Activated naive CD4-positive, alpha-beta T cell treated with anti-CD3 and anti-CD28 coated beads, Interleukin-2, amount 50 U/mL, for 72 hours (primary cell): ENCODE results near the gene RGS12. TPM values are rescaled to one million over a fixed set of nuclear protein-coding genes. Genes with fewer than 3 reads are reported as not detected.
A peak's percentile ranks its signal among the peaks of the same experiment; 100 is the strongest.
"Not testable (repeated sequence)": the region's sequence is repeated elsewhere in the genome, so short reads cannot be mapped to it uniquely, and the experiment has no call there.

Experiments
- ATAC-seq, 2 donors: fragments of 150-1000 bp; cut with Tn5 transposase; 2 replicates each; pipeline ENCODE4 v1.10.0; 2021; ENCODE audit warnings: mild to moderate bottlenecking in 2 of 2, moderate library complexity in 2 of 2
- DNase-seq, 2 donors: peaks; one replicate each; pipeline ENCODE4 v3.0.0; 2021 to 2022; ENCODE audit warnings: low spot score in 2 of 2
- H3K27ac Mint-ChIP-seq, 2 donors: one replicate each; pipeline ENCODE4 v1.8.0; 2022; ENCODE audit warnings: mild to moderate bottlenecking in 2 of 2, mixed read lengths in 2 of 2
- H3K36me3 Mint-ChIP-seq, 2 donors: one replicate each; pipeline ENCODE4 v1.8.0; 2022; ENCODE audit warnings: mixed read lengths in 2 of 2
- H3K9me3 Mint-ChIP-seq, 2 donors: one replicate each; pipeline ENCODE4 v1.8.0; 2022; ENCODE audit warnings: mixed read lengths in 2 of 2
- total RNA-seq, 2 donors: library from RNA; stranded (reverse); gene quantifications; one replicate each; pipeline ENCODE4 v1.2.3, GENCODE V29; 2022

Gene RGS12
- total RNA-seq, 2 donors from 2014 or later = 5.3 to 15.6 TPM

- not testable (repeated sequence) for H3K9me3 Mint-ChIP-seq, ATAC-seq, H3K36me3 Mint-ChIP-seq
- peak overlapping the region in 1 of 2 donors; percentile 19 for H3K27ac Mint-ChIP-seq
- DNase-seq = peak in 1 of 2 donors; percentile 28
Observed at GRCh38 chr4:3300882-3301281, 8.1 kb downstream of the RGS12 start.

- ATAC-seq (peak in 1 of 2 donors; percentile 22), DNase-seq (peak in 1 of 2 donors; percentile 39)
- Mint-ChIP-seq H3K36me3 (peaks cover 0 to 7% of the 10 kb centered on the region in 2 donors), H3K9me3 (peaks cover 0 to 10% of the 10 kb centered on the region in 2 donors), H3K27ac (peak overlapping the region; percentile 61 to 74)
Observed at GRCh38 chr4:3301450-3302172, 8.8 kb downstream of the RGS12 start.

GRCh38 chr4:3302173-3302785, 9.5 kb downstream of the RGS12 start:
- H3K27ac Mint-ChIP-seq = peak overlapping the region; percentile 58 to 74

GRCh38 chr4:3302786-3303564, 10.2 kb downstream of the RGS12 start:
- ATAC-seq (peak; percentile 4 to 5), DNase-seq (peak in 1 of 2 donors; percentile 53)
- peaks cover 0 to 5% of the 10 kb centered on the region in 2 donors for H3K36me3 Mint-ChIP-seq
- peaks cover 0 to 4% of the 10 kb centered on the region in 2 donors for H3K9me3 Mint-ChIP-seq
- H3K27ac Mint-ChIP-seq = peak overlapping the region; percentile 58 to 74

More at GRCh38 chr4:3302173-3302785, 9.5 kb downstream of the RGS12 start:
- Mint-ChIP-seq H3K9me3 (peaks cover 0 to 10% of the 10 kb centered on the region in 2 donors), H3K36me3 (peaks cover 0 to 7% of the 10 kb centered on the region in 2 donors)
- peak; percentile 60 to 74 for DNase-seq
- ATAC-seq = peak; percentile 88 to 93

- H3K36me3 Mint-ChIP-seq = no peaks in the 10 kb centered on the region
- DNase-seq (no peak), ATAC-seq (no peak)
- peak overlapping the region in 1 of 2 donors; percentile 74 for H3K27ac Mint-ChIP-seq
- H3K9me3 Mint-ChIP-seq = no peaks in the 10 kb centered on the region
Observed at GRCh38 chr4:3303565-3303824, 10.7 kb downstream of the RGS12 start.

- H3K27ac Mint-ChIP-seq = no peak overlapping the region
Observed at GRCh38 chr4:3303923-3304710, 11.3 kb downstream of the RGS12 start.

GRCh38 chr4:3304831-3305609, 12.2 kb downstream of the RGS12 start:
- Mint-ChIP-seq H3K36me3 (no peaks in the 10 kb centered on the region), H3K9me3 (no peaks in the 10 kb centered on the region), H3K27ac (no peak overlapping the region)
- no peak for ATAC-seq
- peak in 1 of 2 donors; percentile 42 for DNase-seq

More at GRCh38 chr4:3303923-3304710, 11.3 kb downstream of the RGS12 start:
- DNase-seq = peak in 1 of 2 donors; percentile 23
- H3K36me3 Mint-ChIP-seq = no peaks in the 10 kb centered on the region
- ATAC-seq = no peak
- H3K9me3 Mint-ChIP-seq = no peaks in the 10 kb centered on the region

GRCh38 chr4:3305610-3306371, 13.0 kb downstream of the RGS12 start:
- ATAC-seq = no peak
- Mint-ChIP-seq H3K9me3 (no peaks in the 10 kb centered on the region), H3K36me3 (no peaks in the 10 kb centered on the region), H3K27ac (peak overlapping the region in 1 of 2 donors; percentile 10)
- DNase-seq = peak in 1 of 2 donors; percentile 28

GRCh38 chr4:3306450-3306849, 13.6 kb downstream of the RGS12 start:
- DNase-seq = peak in 1 of 2 donors; percentile 48
- ATAC-seq = no peak
- H3K36me3 Mint-ChIP-seq = no peaks in the 10 kb centered on the region
- no peaks in the 10 kb centered on the region for H3K9me3 Mint-ChIP-seq
- no peak overlapping the region for H3K27ac Mint-ChIP-seq

- H3K27ac Mint-ChIP-seq = no peak overlapping the region
- no peak for ATAC-seq
- H3K9me3 Mint-ChIP-seq = no peaks in the 10 kb centered on the region
- peak in 1 of 2 donors; percentile 11 for DNase-seq
- H3K36me3 Mint-ChIP-seq = no peaks in the 10 kb centered on the region
Observed at GRCh38 chr4:3307060-3307459, 14.2 kb downstream of the RGS12 start.

GRCh38 chr4:3307486-3307885, 14.7 kb downstream of the RGS12 start:
- no peak for ATAC-seq
- no peak overlapping the region for H3K27ac Mint-ChIP-seq

GRCh38 chr4:3307891-3308575, 15.2 kb downstream of the RGS12 start:
- DNase-seq (peak in 1 of 2 donors; percentile 26), ATAC-seq (no peak)
- Mint-ChIP-seq H3K9me3 (no peaks in the 10 kb centered on the region), H3K36me3 (no peaks in the 10 kb centered on the region), H3K27ac (no peak overlapping the region)

More at GRCh38 chr4:3307486-3307885, 14.7 kb downstream of the RGS12 start:
- H3K9me3 Mint-ChIP-seq = no peaks in the 10 kb centered on the region
- no peaks in the 10 kb centered on the region for H3K36me3 Mint-ChIP-seq
- no peak for DNase-seq

GRCh38 chr4:3308691-3309090, 15.9 kb downstream of the RGS12 start:
- Mint-ChIP-seq H3K9me3 (no peaks in the 10 kb centered on the region), H3K27ac (no peak overlapping the region), H3K36me3 (no peaks in the 10 kb centered on the region)
- DNase-seq (peak in 1 of 2 donors; percentile 44), ATAC-seq (no peak)

GRCh38 chr4:3310301-3311094, 17.7 kb downstream of the RGS12 start:
- ATAC-seq (no peak), DNase-seq (peak in 1 of 2 donors; percentile 47)
- Mint-ChIP-seq H3K9me3 (no peaks in the 10 kb centered on the region), H3K36me3 (no peaks in the 10 kb centered on the region), H3K27ac (no peak overlapping the region)
